CD4-positive, CD25-positive, alpha-beta regulatory T cell (primary cell): Measurements from ENCODE around the gene ISCU. TPM values are rescaled to one million over a fixed set of nuclear protein-coding genes. Genes with fewer than 3 reads are reported as not detected.
"Not testable (repeated sequence)": the region's sequence is repeated elsewhere in the genome, so short reads cannot be mapped to it uniquely, and the experiment has no call there.

Experiments used
- ATAC-seq, 2 donors: fragments of 150-1000 bp; cut with Tn5 transposase; one replicate each; pipeline ENCODE4 v1.10.0; 2021; ENCODE audit warnings: low read depth in 2 of 2, moderate number of reproducible peaks in 2 of 2, moderate library complexity in 1 of 2
- DNase-seq, 3 donors: peaks; one replicate each; pipeline versions ENCODE4 v3.0.0 to v3.0.0-alpha.2; 2012 to 2022; ENCODE audit warnings: mixed read lengths in 1 of 3
- H3K27ac ChIP-seq: one replicate; pipeline ENCODE4 v1.7.0; 2013; ENCODE audit warnings: mild to moderate bottlenecking, low read length; ENCODE audit not compliant: insufficient read depth, poor library complexity, severe bottlenecking
- H3K27me3 ChIP-seq: one replicate; pipeline ENCODE4 v1.7.0; 2013; ENCODE audit warnings: low read length; ENCODE audit not compliant: control insufficient read depth, insufficient read depth
- H3K36me3 ChIP-seq: one replicate; pipeline ENCODE4 v1.7.0; 2013; ENCODE audit warnings: mild to moderate bottlenecking, low read length, moderate library complexity; ENCODE audit not compliant: control insufficient read depth, insufficient read depth
- H3K4me1 ChIP-seq: 2 replicates; pipeline ENCODE4 v1.7.0; 2013; ENCODE audit warnings: mild to moderate bottlenecking, low read length; ENCODE audit not compliant: insufficient read depth, control insufficient read depth, poor library complexity, severe bottlenecking
- H3K4me3 ChIP-seq: one replicate; pipeline ENCODE4 v1.7.0; 2013; ENCODE audit warnings: low read depth, mild to moderate bottlenecking, low read length, moderate library complexity
- H3K9me3 ChIP-seq, 2 experiments: 1 replicate in 1 of 2; 2 replicates in 1 of 2; pipeline ENCODE4 v1.7.0; 2013; ENCODE audit warnings: low read length in 2 of 2, mild to moderate bottlenecking in 1 of 2, moderate library complexity in 1 of 2; ENCODE audit not compliant: control insufficient read depth in 2 of 2
- H3K27ac Mint-ChIP-seq, 3 donors: one replicate each; pipeline ENCODE4 v1.8.0; 2020 to 2022; ENCODE audit warnings: mild to moderate bottlenecking in 3 of 3, mixed read lengths in 3 of 3, moderate library complexity in 2 of 3
- H3K27me3 Mint-ChIP-seq: one replicate; pipeline ENCODE4 v1.8.0; 2022; ENCODE audit warnings: mild to moderate bottlenecking, mixed read lengths
- H3K36me3 Mint-ChIP-seq: one replicate; pipeline ENCODE4 v1.8.0; 2020; ENCODE audit warnings: mixed read lengths
- H3K4me1 Mint-ChIP-seq, 4 donors: one replicate each; pipeline ENCODE4 v1.8.0; 2020 to 2022; ENCODE audit warnings: mixed read lengths in 4 of 4, mild to moderate bottlenecking in 1 of 4
- H3K4me3 Mint-ChIP-seq, 4 donors: one replicate each; pipeline ENCODE4 v1.8.0; 2020 to 2022; ENCODE audit warnings: mild to moderate bottlenecking in 4 of 4, mixed read lengths in 4 of 4, moderate library complexity in 3 of 4
- H3K9me3 Mint-ChIP-seq, 7 donors: one replicate each; pipeline ENCODE4 v1.8.0; 2020 to 2022; ENCODE audit warnings: mixed read lengths in 7 of 7, mild to moderate bottlenecking in 3 of 7, moderate library complexity in 2 of 7
- polyA plus RNA-seq, 4 donors: library from polyadenylated mRNA; unstranded; fragments of 300-500 nt; fragmentation: Illumina TruSeq; gene quantifications; one replicate each; pipeline ENCODE4 v1.2.3, GENCODE V29; 2021
- total RNA-seq: library from RNA; stranded (reverse); gene quantifications from one replicate; pipeline ENCODE4 v1.2.3, GENCODE V29; 2022

ISCU gene
- total and polyA plus RNA-seq, 5 donors from 2014 or later: 173 to 295 (median 259) TPM

GRCh38 chr12:108548954-108549521 is 13.4 kb upstream of the ISCU start:
- H3K4me1 ChIP-seq: peaks cover 9% of the 10 kb centered on the region
- Mint-ChIP-seq H3K4me3 (no peak overlapping the region), H3K27me3 (no peaks in the 10 kb centered on the region), H3K9me3 (no peaks in the 10 kb centered on the region), H3K36me3 (peaks cover 29% of the 10 kb centered on the region), H3K27ac (peak overlapping the region in 1 of 3 donors; percentile 32), H3K4me1 (peaks cover 7 to 56% (median 53%) of the 10 kb centered on the region in 4 donors)
- peaks cover 50% of the 10 kb centered on the region for H3K36me3 ChIP-seq
- H3K4me3 ChIP-seq: no peak overlapping the region
- no peaks in the 10 kb centered on the region for H3K27me3 ChIP-seq
- no peak for DNase-seq
- H3K27ac ChIP-seq: no peak overlapping the region
- ATAC-seq: no peak
- H3K9me3 ChIP-seq: no peaks in the 10 kb centered on the region

- Histone ChIP-seq H3K4me3 (peak overlapping the region; percentile 49), H3K27ac (no peak overlapping the region), H3K4me1 (peaks cover 22% of the 10 kb centered on the region), H3K9me3 (no peaks in the 10 kb centered on the region), H3K27me3 (no peaks in the 10 kb centered on the region), H3K36me3 (peaks cover 31% of the 10 kb centered on the region)
- Mint-ChIP-seq H3K4me3 (peak overlapping the region in 3 of 4 donors; percentile 21 to 91 (median 36)), H3K9me3 (no peaks in the 10 kb centered on the region), H3K27ac (no peak overlapping the region), H3K36me3 (peaks cover 23% of the 10 kb centered on the region), H3K4me1 (peaks cover 12 to 76% (median 64%) of the 10 kb centered on the region in 4 donors), H3K27me3 (no peaks in the 10 kb centered on the region)
- DNase-seq (no peak), ATAC-seq (no peak)
Observed at GRCh38 chr12:108551535-108551934, 10.9 kb upstream of the ISCU start.

GRCh38 chr12:108553799-108554198 is 8.6 kb upstream of the ISCU start:
- no peaks in the 10 kb centered on the region for H3K9me3 ChIP-seq
- Mint-ChIP-seq H3K27ac (peak overlapping the region in 1 of 3 donors; percentile 8), H3K36me3 (peaks cover 13% of the 10 kb centered on the region), H3K9me3 (no peaks in the 10 kb centered on the region), H3K4me3 (peak overlapping the region in 1 of 4 donors; percentile 45), H3K27me3 (no peaks in the 10 kb centered on the region), H3K4me1 (peaks cover 11 to 91% (median 74%) of the 10 kb centered on the region in 4 donors)
- H3K36me3 ChIP-seq: peaks cover 14% of the 10 kb centered on the region
- ATAC-seq: no peak
- DNase-seq: no peak
- no peaks in the 10 kb centered on the region for H3K27me3 ChIP-seq
- peak overlapping the region; percentile 26 for H3K4me3 ChIP-seq
- no peak overlapping the region for H3K27ac ChIP-seq
- H3K4me1 ChIP-seq: peaks cover 41% of the 10 kb centered on the region

GRCh38 chr12:108555383-108555782 is 7.0 kb upstream of the ISCU start:
- H3K36me3 Mint-ChIP-seq, H3K27me3 ChIP-seq, ATAC-seq, H3K27ac ChIP-seq, DNase-seq, H3K9me3 Mint-ChIP-seq, H3K27me3 Mint-ChIP-seq, H3K9me3 ChIP-seq: not testable (repeated sequence)
- Mint-ChIP-seq H3K4me3 (peak overlapping the region in 3 of 4 donors; percentile 6 to 44 (median 29)), H3K27ac (peak overlapping the region in 2 of 3 donors; percentile 31 to 51), H3K4me1 (peaks cover 10 to 94% (median 75%) of the 10 kb centered on the region in 4 donors)
- Histone ChIP-seq H3K4me3 (peak overlapping the region; percentile 40), H3K4me1 (peaks cover 57% of the 10 kb centered on the region), H3K36me3 (peaks cover 12% of the 10 kb centered on the region)

- H3K4me1 Mint-ChIP-seq: peaks cover 23 to 74% (median 52%) of the 10 kb centered on the region in 4 donors
- no peaks in the 10 kb centered on the region for H3K9me3 ChIP-seq
- H3K27me3 Mint-ChIP-seq: no peaks in the 10 kb centered on the region
- H3K27ac ChIP-seq: peak overlapping the region; percentile 10
- peaks cover 11% of the 10 kb centered on the region for H3K36me3 Mint-ChIP-seq
- peaks cover 12% of the 10 kb centered on the region for H3K36me3 ChIP-seq
- peaks cover 76% of the 10 kb centered on the region for H3K4me1 ChIP-seq
- H3K4me3 ChIP-seq: peak overlapping the region; percentile 49
- no peaks in the 10 kb centered on the region for H3K9me3 Mint-ChIP-seq
- H3K4me3 Mint-ChIP-seq: peak overlapping the region; percentile 86 to 100 (median 100)
- H3K27me3 ChIP-seq: no peaks in the 10 kb centered on the region
- ATAC-seq (no peak), DNase-seq (no peak)
- H3K27ac Mint-ChIP-seq: peak overlapping the region in 1 of 3 donors; percentile 99
Observed at GRCh38 chr12:108559007-108559655, 3.3 kb upstream of the ISCU start.

- Mint-ChIP-seq H3K36me3 (peaks cover 10% of the 10 kb centered on the region), H3K27ac (peak overlapping the region; percentile 94 to 100 (median 99)), H3K4me3 (peak overlapping the region; percentile 98 to 100 (median 100)), H3K4me1 (peaks cover 21 to 70% (median 49%) of the 10 kb centered on the region in 4 donors), H3K27me3 (no peaks in the 10 kb centered on the region), H3K9me3 (no peaks in the 10 kb centered on the region)
- no peak for DNase-seq
- H3K9me3 ChIP-seq: no peaks in the 10 kb centered on the region
- no peak overlapping the region for H3K27ac ChIP-seq
- no peaks in the 10 kb centered on the region for H3K27me3 ChIP-seq
- peaks cover 76% of the 10 kb centered on the region for H3K4me1 ChIP-seq
- ATAC-seq: no peak
- H3K36me3 ChIP-seq: peaks cover 17% of the 10 kb centered on the region
- peak overlapping the region; percentile 97 for H3K4me3 ChIP-seq
Observed at GRCh38 chr12:108559748-108560147, 2.6 kb upstream of the ISCU start.

GRCh38 chr12:108560321-108560721 is 2.1 kb upstream of the ISCU start:
- ATAC-seq (no peak), DNase-seq (no peak)
- H3K27me3 Mint-ChIP-seq: no peaks in the 10 kb centered on the region
- peaks cover 18 to 65% (median 44%) of the 10 kb centered on the region in 4 donors for H3K4me1 Mint-ChIP-seq
- H3K27ac Mint-ChIP-seq: peak overlapping the region; percentile 99 to 100 (median 100)
- Histone ChIP-seq H3K9me3 (no peaks in the 10 kb centered on the region), H3K4me3 (peak overlapping the region; percentile 97), H3K36me3 (peaks cover 23% of the 10 kb centered on the region), H3K27ac (peak overlapping the region; percentile 93), H3K4me1 (peaks cover 73% of the 10 kb centered on the region), H3K27me3 (no peaks in the 10 kb centered on the region)
- no peaks in the 10 kb centered on the region for H3K9me3 Mint-ChIP-seq
- peak overlapping the region; percentile 98 to 100 (median 100) for H3K4me3 Mint-ChIP-seq
- peaks cover 7% of the 10 kb centered on the region for H3K36me3 Mint-ChIP-seq
